Smooth muscle cell (in vitro differentiated cells): ENCODE measurements around the gene RHNO1. TPM values are rescaled to one million over a fixed set of nuclear protein-coding genes. Genes with fewer than 3 reads are reported as not detected.

ENCODE experiments used
- DNase-seq: peaks from one replicate; lab custom pipeline; 2025; ENCODE audit not compliant: unreplicated experiment; lab: John Stamatoyannopoulos, UW
- H2AFZ ChIP-seq: fragments of 200-600 bp; sonication (generic); 2 replicates; pipeline ENCODE4 v1.6.0; 2016; ENCODE audit warnings: antibody characterized with exemption, low read depth, mild to moderate bottlenecking
- H3F3A ChIP-seq: fragments of 200-600 bp; sonication (generic); 2 replicates; pipeline ENCODE4 v1.6.0; 2017; ENCODE audit warnings: antibody characterized with exemption, low read depth
- H3K27ac ChIP-seq: fragments of 200-600 bp; sonication (generic); 2 replicates; pipeline ENCODE4 v1.5.1; 2016; ENCODE audit warnings: low read depth, mild to moderate bottlenecking
- H3K27me3 ChIP-seq: fragments of 200-600 bp; sonication (generic); 2 replicates; pipeline ENCODE4 v1.6.1; 2016; ENCODE audit warnings: low read depth, mild to moderate bottlenecking
- H3K36me3 ChIP-seq: fragments of 200-600 bp; sonication (generic); 2 replicates; pipeline ENCODE4 v1.5.1; 2016; ENCODE audit warnings: low read depth
- H3K4me1 ChIP-seq: fragments of 200-600 bp; sonication (generic); 2 replicates; pipeline ENCODE4 v1.5.1; 2016; ENCODE audit warnings: low read depth
- H3K4me2 ChIP-seq: fragments of 200-600 bp; sonication (generic); 2 replicates; pipeline ENCODE4 v1.6.0; 2016; ENCODE audit warnings: mild to moderate bottlenecking
- H3K4me3 ChIP-seq: fragments of 200-600 bp; sonication (generic); 2 replicates; pipeline ENCODE4 v1.5.1; 2016; ENCODE audit warnings: mild to moderate bottlenecking
- H3K79me2 ChIP-seq: fragments of 200-600 bp; sonication (generic); 2 replicates; pipeline ENCODE4 v1.6.0; 2016; ENCODE audit warnings: low read depth, mild to moderate bottlenecking
- H3K9ac ChIP-seq: fragments of 200-600 bp; sonication (generic); 2 replicates; pipeline ENCODE4 v1.6.0; 2016; ENCODE audit warnings: low read depth
- H3K9me3 ChIP-seq: fragments of 200-600 bp; sonication (generic); replicated peaks from 2 replicates; pipeline ENCODE4 v1.5.1; 2016; ENCODE audit warnings: low read depth
- H4K20me1 ChIP-seq: fragments of 200-600 bp; sonication (generic); 2 replicates; pipeline ENCODE4 v1.6.0; 2016; ENCODE audit warnings: low read depth
- WGBS: methylation state at CpG from one replicate; pipeline ENCODE4 v1.1.7; 2016; ENCODE audit warnings: low lambda C conversion rate; 5-methylcytosine and 5-hydroxymethylcytosine counted together
- polyA plus RNA-seq: library from polyadenylated mRNA; unstranded; fragments of >200 nt; fragmentation: Nextera tagmentation; extraction: Ambion mirVana; gene quantifications from 2 replicates; pipeline ENCODE4 v1.2.1, GENCODE V29; 2016
- total RNA-seq: library from RNA; depleted of rRNA; stranded (reverse); fragments of >200 nt; gene quantifications from 2 replicates; pipeline ENCODE4 v1.2.3, GENCODE V29; 2014
- TF ChIP-seq, protein P1 (sequence below): fragments of 200-600 bp; sonication (generic); IDR thresholded peaks from 2 replicates; pipeline ENCODE4 v1.5.1; 2017; ENCODE audit warnings: borderline replicate concordance, mild to moderate bottlenecking, antibody characterized with exemption; ENCODE audit not compliant: insufficient read depth, poor library complexity, severe bottlenecking

The RHNO1 gene
- total and polyA plus RNA-seq, 2 experiments from 2014 or later, result 22.6 to 29.7 TPM

DNA sequence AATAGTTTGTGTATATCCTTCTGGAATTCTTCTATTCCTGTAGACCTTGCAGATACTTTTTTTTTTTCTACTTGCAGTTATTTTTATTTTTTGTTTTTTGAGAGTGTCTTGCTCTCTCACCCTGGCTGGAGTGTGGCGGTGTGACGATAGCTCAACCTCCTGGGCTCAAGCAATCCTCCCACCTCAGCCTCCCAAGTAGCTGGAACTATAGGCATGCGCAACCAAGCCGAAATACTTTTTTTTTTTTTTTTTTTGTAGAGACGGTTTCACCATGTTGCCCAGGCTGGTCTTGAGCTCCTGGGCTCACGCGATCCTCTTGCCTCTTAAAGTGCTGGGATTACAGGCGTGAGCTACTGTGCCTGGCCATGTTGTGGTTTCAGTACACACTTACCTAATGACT is 23.6 kb downstream of the RHNO1 start:
- 74% methylated on average over 8 of the region's 8 CpGs for WGBS
- no peaks in the 10 kb centered on the region for H3K9me3 ChIP-seq
- TF ChIP-seq, protein P1, sequence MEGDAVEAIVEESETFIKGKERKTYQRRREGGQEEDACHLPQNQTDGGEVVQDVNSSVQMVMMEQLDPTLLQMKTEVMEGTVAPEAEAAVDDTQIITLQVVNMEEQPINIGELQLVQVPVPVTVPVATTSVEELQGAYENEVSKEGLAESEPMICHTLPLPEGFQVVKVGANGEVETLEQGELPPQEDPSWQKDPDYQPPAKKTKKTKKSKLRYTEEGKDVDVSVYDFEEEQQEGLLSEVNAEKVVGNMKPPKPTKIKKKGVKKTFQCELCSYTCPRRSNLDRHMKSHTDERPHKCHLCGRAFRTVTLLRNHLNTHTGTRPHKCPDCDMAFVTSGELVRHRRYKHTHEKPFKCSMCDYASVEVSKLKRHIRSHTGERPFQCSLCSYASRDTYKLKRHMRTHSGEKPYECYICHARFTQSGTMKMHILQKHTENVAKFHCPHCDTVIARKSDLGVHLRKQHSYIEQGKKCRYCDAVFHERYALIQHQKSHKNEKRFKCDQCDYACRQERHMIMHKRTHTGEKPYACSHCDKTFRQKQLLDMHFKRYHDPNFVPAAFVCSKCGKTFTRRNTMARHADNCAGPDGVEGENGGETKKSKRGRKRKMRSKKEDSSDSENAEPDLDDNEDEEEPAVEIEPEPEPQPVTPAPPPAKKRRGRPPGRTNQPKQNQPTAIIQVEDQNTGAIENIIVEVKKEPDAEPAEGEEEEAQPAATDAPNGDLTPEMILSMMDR, result no peak
- H2AFZ ChIP-seq, result no peak overlapping the region
- DNase-seq, result no peak
- H3K27ac ChIP-seq, result no peak overlapping the region
- peaks cover 99% of the 10 kb centered on the region for H3K79me2 ChIP-seq
- no peaks in the 10 kb centered on the region for H3F3A ChIP-seq
- no peak overlapping the region for H3K9ac ChIP-seq
- H3K4me1 ChIP-seq, result no peaks in the 10 kb centered on the region
- H3K27me3 ChIP-seq, result no peaks in the 10 kb centered on the region
- H3K4me2 ChIP-seq, result no peak overlapping the region
- H3K4me3 ChIP-seq, result no peak overlapping the region
- H3K36me3 ChIP-seq, result no peaks in the 10 kb centered on the region
- H4K20me1 ChIP-seq, result peaks cover 99% of the 10 kb centered on the region

DNA sequence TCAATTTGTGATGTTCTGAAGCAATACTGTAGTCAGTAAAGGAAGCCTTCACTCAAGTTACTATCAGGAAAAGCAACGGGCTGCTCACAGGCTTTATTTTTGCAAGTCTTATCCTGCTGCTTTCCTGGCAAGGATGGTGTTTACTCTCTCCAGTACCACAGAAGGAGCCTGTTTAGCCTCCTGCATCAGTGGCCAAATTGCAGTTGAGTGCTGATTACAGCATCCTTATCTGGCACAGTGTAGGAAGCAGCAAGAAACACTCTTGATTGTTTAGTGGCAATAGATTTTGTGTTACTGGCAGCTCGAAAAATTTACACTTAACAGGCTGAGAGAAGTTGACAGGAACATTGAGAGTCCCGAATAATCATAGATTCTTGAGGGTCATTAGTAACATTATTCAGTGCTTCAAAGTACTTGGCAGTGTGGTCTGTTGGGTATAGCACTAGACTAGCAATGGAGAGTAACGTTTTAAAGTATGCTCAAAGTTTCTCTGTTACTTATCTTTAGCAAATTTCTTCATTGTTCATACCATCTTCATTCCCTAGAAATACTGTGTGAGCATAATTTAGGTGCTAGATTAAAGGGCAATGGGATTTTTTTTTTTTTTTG is 25.4 kb downstream of the RHNO1 start:
- Histone ChIP-seq H3K4me3 (no peak overlapping the region), H3K4me2 (no peak overlapping the region), H2AFZ (no peak overlapping the region), H3K27ac (no peak overlapping the region), H3K9ac (no peak overlapping the region), H3F3A (no peaks in the 10 kb centered on the region), H3K79me2 (peaks cover 98% of the 10 kb centered on the region), H3K36me3 (no peaks in the 10 kb centered on the region), H3K27me3 (no peaks in the 10 kb centered on the region), H3K9me3 (no peaks in the 10 kb centered on the region), H4K20me1 (peaks cover 100% of the 10 kb centered on the region), H3K4me1 (no peaks in the 10 kb centered on the region)
- DNase-seq, result no peak
- TF ChIP-seq, protein P1, result no peak
- 43% methylated on average over 4 of the region's 4 CpGs for WGBS

GRCh38 chr12:2904260-2904659 is 27.2 kb downstream of the RHNO1 start:
- DNase-seq, result no peak
- H4K20me1 ChIP-seq, result peaks cover 100% of the 10 kb centered on the region
- H3K27me3 ChIP-seq, result no peaks in the 10 kb centered on the region
- no peak overlapping the region for H3K4me3 ChIP-seq
- no peaks in the 10 kb centered on the region for H3K9me3 ChIP-seq
- no peak overlapping the region for H3K4me2 ChIP-seq
- no peaks in the 10 kb centered on the region for H3F3A ChIP-seq
- peaks cover 95% of the 10 kb centered on the region for H3K79me2 ChIP-seq
- no peaks in the 10 kb centered on the region for H3K4me1 ChIP-seq
- no peak overlapping the region for H3K27ac ChIP-seq
- H3K36me3 ChIP-seq, result no peaks in the 10 kb centered on the region
- H2AFZ ChIP-seq, result no peak overlapping the region
- no peak overlapping the region for H3K9ac ChIP-seq
- 98% methylated on average over 2 of the region's 2 CpGs for WGBS
- TF ChIP-seq, protein P1, result no peak

DNA sequence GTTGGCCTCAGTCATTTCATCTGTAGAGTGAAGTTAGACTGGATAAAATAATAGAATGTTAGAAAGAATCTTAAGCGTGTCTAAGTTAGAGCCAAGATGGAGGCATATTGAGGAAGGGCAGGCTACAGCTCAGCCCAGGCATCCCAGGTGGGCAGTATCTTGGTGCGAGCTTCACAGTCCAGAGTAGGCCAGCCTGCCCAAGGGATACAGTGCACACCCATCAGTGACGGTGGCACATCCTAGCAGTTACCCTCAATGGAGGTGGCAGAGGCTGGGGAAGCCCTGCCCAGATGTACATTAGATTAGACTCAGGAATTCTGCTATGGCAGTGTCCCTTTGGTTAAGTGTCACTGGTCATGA is 35.2 kb downstream of the RHNO1 start:
- Histone ChIP-seq H3K79me2 (peaks cover 21% of the 10 kb centered on the region), H3K27ac (no peak overlapping the region), H3K9ac (no peak overlapping the region), H4K20me1 (peaks cover 68% of the 10 kb centered on the region), H3K4me1 (no peaks in the 10 kb centered on the region), H3K36me3 (no peaks in the 10 kb centered on the region), H3K27me3 (no peaks in the 10 kb centered on the region), H2AFZ (no peak overlapping the region), H3K9me3 (no peaks in the 10 kb centered on the region), H3F3A (no peaks in the 10 kb centered on the region), H3K4me2 (no peak overlapping the region), H3K4me3 (no peak overlapping the region)
- DNase-seq, result no peak
- TF ChIP-seq, protein P1, result no peak
- WGBS, result 98% methylated on average over 3 of the region's 3 CpGs
